ENCODE results near the gene BRD3OS. TPM values are rescaled to one million over a fixed set of nuclear protein-coding genes. Genes with fewer than 3 reads are reported as not detected.

Gene BRD3OS
- total RNA-seq, 2 experiments from 2014 or later, result 13.7 to 21.6 TPM

DNA sequence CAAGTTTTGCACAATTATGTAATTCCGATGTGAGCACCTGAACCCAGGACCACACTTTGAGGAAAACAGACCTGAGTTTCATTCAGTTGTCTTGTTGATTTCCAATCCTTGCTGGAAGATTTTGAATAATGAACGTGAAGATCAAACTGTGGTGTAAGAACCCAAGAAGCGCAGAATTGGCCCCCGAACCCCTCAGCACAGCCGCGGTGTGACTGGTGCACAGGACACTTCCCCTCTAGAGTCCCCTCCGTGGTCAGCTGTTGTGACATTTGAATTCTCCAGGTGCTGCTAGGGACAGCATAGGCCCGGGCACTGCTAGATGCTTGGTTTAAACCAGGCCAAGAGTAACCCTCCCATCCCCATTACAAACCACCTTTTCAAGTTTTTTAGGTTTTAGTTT is 1.7 kb downstream of the BRD3OS start:
- intact Hi-C loops (cut with micrococcal nuclease; ENCODE audit: unreplicated experiment), result loop anchor here (5.0 kb wide), 2 partner anchors 40 to 110 kb away; partner anchors contain the start of genes BRD3 and WDR5
- TSS peak; percentile 66 for BruUV-seq (replicated peaks)
- H3K36me3 ChIP-seq (ENCODE audit: insufficient read depth, low read length), result peaks cover 12% of the 10 kb centered on the region; the same call in 1 of the 2 replicates
- ChIA-PET POLR2A (no interaction called here), CTCF (ENCODE audit: unreplicated experiment) (no interaction called here)
- no peaks in the 10 kb centered on the region for H4K20me1 ChIP-seq (ENCODE audit: insufficient read depth, low read length)
- no peak overlapping the region for H3K4me3 ChIP-seq (ENCODE audit: low read depth, low read length, poor library complexity, severe bottlenecking)
- no peak for DNase-seq (ENCODE audit: low spot score)
- H2AFZ ChIP-seq (ENCODE audit: low read length), result no peak overlapping the region
- H3K4me1 ChIP-seq (ENCODE audit: insufficient read depth, low read length, poor library complexity, severe bottlenecking), result peaks cover 12% of the 10 kb centered on the region
- no peaks in the 10 kb centered on the region for H3K79me2 ChIP-seq (ENCODE audit: insufficient read depth, low read depth, low read length)
- H3K9me2 ChIP-seq (ENCODE audit: insufficient read depth, low read length), result no peaks in the 10 kb centered on the region
- no peak overlapping the region for H3K27ac ChIP-seq (ENCODE audit: low read depth, low read length, poor library complexity, severe bottlenecking)
- TF ChIP-seq, protein P1, sequence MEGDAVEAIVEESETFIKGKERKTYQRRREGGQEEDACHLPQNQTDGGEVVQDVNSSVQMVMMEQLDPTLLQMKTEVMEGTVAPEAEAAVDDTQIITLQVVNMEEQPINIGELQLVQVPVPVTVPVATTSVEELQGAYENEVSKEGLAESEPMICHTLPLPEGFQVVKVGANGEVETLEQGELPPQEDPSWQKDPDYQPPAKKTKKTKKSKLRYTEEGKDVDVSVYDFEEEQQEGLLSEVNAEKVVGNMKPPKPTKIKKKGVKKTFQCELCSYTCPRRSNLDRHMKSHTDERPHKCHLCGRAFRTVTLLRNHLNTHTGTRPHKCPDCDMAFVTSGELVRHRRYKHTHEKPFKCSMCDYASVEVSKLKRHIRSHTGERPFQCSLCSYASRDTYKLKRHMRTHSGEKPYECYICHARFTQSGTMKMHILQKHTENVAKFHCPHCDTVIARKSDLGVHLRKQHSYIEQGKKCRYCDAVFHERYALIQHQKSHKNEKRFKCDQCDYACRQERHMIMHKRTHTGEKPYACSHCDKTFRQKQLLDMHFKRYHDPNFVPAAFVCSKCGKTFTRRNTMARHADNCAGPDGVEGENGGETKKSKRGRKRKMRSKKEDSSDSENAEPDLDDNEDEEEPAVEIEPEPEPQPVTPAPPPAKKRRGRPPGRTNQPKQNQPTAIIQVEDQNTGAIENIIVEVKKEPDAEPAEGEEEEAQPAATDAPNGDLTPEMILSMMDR (conservative IDR thresholded peaks at IDR 0.05; ENCODE audit: low read length), result no peak
- H3K9me3 ChIP-seq (ENCODE audit: low read length), result no peaks in the 10 kb centered on the region
- H3K4me2 ChIP-seq (ENCODE audit: low read length), result no peak overlapping the region

DNA sequence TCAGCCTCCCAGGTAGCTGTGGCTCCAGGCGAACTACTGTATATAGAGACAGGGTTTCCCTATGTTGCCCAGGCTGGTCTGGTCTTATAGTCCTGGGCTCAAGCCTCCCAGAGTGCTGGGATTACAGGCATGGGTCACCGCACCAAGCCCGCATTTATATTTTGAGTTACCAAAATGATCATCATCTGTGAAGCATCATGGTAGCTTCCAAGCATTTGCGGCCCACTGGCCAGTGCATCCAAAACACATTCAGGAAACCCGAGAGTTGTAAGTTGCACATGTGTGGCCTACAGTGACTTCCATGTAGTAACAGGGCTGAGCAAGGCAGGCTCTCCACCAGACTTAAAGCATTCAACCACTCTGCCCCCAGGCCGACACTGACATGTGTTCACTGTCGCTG is 2.3 kb downstream of the BRD3OS start:
- no peak for TF ChIP-seq EZH2phosphoT487 (IDR thresholded peaks at IDR 0.05; ENCODE audit: borderline replicate concordance, low read depth, low read length)
- TF ChIP-seq, protein P1 (conservative IDR thresholded peaks at IDR 0.05; ENCODE audit: low read length), result no peak
- no peaks in the 10 kb centered on the region for H3K79me2 ChIP-seq (ENCODE audit: insufficient read depth, low read depth, low read length)
- H3K36me3 ChIP-seq (ENCODE audit: insufficient read depth, low read length), result peaks cover 12% of the 10 kb centered on the region; the same call in 1 of the 2 replicates
- no peak overlapping the region for H3K27ac ChIP-seq (ENCODE audit: low read depth, low read length, poor library complexity, severe bottlenecking)
- no peak for DNase-seq (ENCODE audit: low spot score)
- no peak overlapping the region for H3K4me3 ChIP-seq (ENCODE audit: low read depth, low read length, poor library complexity, severe bottlenecking)
- no TSS peak for BruUV-seq (replicated peaks)
- intact Hi-C loops (cut with micrococcal nuclease; ENCODE audit: unreplicated experiment), result loop anchor here (5.0 kb wide), 2 partner anchors 40 to 110 kb away; partner anchors contain the start of genes BRD3 and WDR5
- no peaks in the 10 kb centered on the region for H3K9me2 ChIP-seq (ENCODE audit: insufficient read depth, low read length)
- no peaks in the 10 kb centered on the region for H4K20me1 ChIP-seq (ENCODE audit: insufficient read depth, low read length)
- no peak overlapping the region for H2AFZ ChIP-seq (ENCODE audit: low read length)
- ChIA-PET CTCF (ENCODE audit: unreplicated experiment) (no interaction called here), POLR2A (interaction anchor here (0.6 kb wide), 1 partner anchor 33 kb away, joined by 6 read pairs; no protein-coding TSS in a partner anchor)
- H3K9me3 ChIP-seq (ENCODE audit: low read length), result no peaks in the 10 kb centered on the region
- H3K4me1 ChIP-seq (ENCODE audit: insufficient read depth, low read length, poor library complexity, severe bottlenecking), result peaks cover 12% of the 10 kb centered on the region
- H3K4me2 ChIP-seq (ENCODE audit: low read length), result no peak overlapping the region

DNA sequence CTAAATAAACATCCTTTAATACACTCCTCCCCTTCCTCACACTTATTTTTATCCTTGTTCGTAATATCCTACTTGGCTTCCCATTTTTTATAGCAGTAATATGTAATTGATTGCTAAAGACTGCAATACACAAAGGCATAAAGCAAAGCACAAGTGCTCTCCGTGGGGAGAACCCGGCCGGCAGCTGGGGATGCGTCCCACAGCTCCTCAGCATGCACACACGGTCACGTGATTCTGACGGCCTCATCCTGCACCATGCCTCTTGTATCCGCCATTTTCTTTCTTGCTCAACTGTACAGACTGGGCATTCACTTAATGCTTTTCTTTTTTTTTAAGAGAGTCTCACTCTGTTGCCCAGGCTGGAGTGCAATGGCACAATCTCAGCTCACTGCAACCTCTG is 2.8 kb downstream of the BRD3OS start:
- no peaks in the 10 kb centered on the region for H3K9me2 ChIP-seq (ENCODE audit: insufficient read depth, low read length)
- H3K4me2 ChIP-seq (ENCODE audit: low read length), result no peak overlapping the region
- no peak overlapping the region for H3K27ac ChIP-seq (ENCODE audit: low read depth, low read length, poor library complexity, severe bottlenecking)
- H3K79me2 ChIP-seq (ENCODE audit: insufficient read depth, low read depth, low read length), result no peaks in the 10 kb centered on the region
- no TSS peak for BruUV-seq (replicated peaks)
- intact Hi-C loops (cut with micrococcal nuclease; ENCODE audit: unreplicated experiment), result loop anchor here (5.0 kb wide), 2 partner anchors 39 to 109 kb away; partner anchors contain the start of genes BRD3 and WDR5
- peaks cover 16% of the 10 kb centered on the region; the same call in 1 of the 2 replicates for H3K36me3 ChIP-seq (ENCODE audit: insufficient read depth, low read length)
- POLR2A ChIA-PET, result interaction anchor here (0.6 kb wide), 1 partner anchor 32 kb away, joined by 6 read pairs; no protein-coding TSS in a partner anchor
- DNase-seq (ENCODE audit: low spot score), result no peak
- CTCF ChIA-PET (ENCODE audit: unreplicated experiment), result no interaction called here
- H3K4me3 ChIP-seq (ENCODE audit: low read depth, low read length, poor library complexity, severe bottlenecking), result no peak overlapping the region
- no peak overlapping the region for H2AFZ ChIP-seq (ENCODE audit: low read length)
- TF ChIP-seq, protein P1 (conservative IDR thresholded peaks at IDR 0.05; ENCODE audit: low read length), result no peak
- no peak for TF ChIP-seq EZH2phosphoT487 (IDR thresholded peaks at IDR 0.05; ENCODE audit: borderline replicate concordance, low read depth, low read length)
- H3K9me3 ChIP-seq (ENCODE audit: low read length), result no peaks in the 10 kb centered on the region
- H3K4me1 ChIP-seq (ENCODE audit: insufficient read depth, low read length, poor library complexity, severe bottlenecking), result peaks cover 12% of the 10 kb centered on the region
- no peaks in the 10 kb centered on the region for H4K20me1 ChIP-seq (ENCODE audit: insufficient read depth, low read length)

All from OCI-LY7 (cell line).